NOMO-1 (cell line): ENCODE measurements around the gene PRCD.
"Not testable (repeated sequence)": the region's sequence is repeated elsewhere in the genome, so short reads cannot be mapped to it uniquely, and the experiment has no call there.

ENCODE experiments used
- DNase-seq, 2 experiments: peaks; one replicate each; lab custom pipeline; 2025; ENCODE audit not compliant: unreplicated experiment in 2 of 2; lab: John Stamatoyannopoulos, UW

The PRCD gene

DNA sequence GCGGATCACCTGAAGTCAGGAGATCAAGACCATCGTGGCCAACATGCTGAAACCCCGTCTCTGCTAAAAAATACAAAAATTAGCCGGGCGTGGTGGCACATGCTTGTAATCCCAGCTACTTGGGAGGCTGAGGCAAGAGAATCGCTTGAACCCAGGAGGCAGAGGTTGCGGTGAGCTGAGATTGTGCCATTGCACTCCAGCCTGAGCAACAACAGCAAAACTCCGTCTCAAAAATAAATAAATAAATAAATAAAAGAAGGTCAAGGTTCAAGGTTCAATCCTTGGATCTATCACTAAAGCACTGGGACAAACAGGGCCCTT lies 14.4 kb upstream of the PRCD start:
- DNase-seq = not testable (repeated sequence)

DNA sequence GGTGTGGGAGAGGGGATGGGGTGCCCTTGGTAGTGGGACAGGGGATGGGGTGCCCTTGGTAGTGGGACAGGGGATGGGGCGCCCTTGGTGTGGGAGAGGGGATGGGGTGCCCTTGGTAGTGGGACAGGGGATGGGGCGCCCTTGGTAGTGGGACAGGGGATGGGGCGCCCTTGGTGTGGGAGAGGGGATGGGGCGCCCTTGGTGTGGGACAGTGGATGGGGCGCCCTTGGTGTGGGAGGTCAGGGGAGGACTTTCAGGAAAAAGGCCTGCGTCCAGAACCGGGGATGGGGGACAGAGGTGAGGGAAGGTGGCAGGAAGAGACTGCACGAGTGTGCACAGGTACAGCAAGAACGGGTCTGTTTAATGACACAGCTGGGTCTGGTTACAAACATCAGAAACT lies 12.8 kb upstream of the PRCD start:
- DNase-seq = not testable (repeated sequence)

DNA sequence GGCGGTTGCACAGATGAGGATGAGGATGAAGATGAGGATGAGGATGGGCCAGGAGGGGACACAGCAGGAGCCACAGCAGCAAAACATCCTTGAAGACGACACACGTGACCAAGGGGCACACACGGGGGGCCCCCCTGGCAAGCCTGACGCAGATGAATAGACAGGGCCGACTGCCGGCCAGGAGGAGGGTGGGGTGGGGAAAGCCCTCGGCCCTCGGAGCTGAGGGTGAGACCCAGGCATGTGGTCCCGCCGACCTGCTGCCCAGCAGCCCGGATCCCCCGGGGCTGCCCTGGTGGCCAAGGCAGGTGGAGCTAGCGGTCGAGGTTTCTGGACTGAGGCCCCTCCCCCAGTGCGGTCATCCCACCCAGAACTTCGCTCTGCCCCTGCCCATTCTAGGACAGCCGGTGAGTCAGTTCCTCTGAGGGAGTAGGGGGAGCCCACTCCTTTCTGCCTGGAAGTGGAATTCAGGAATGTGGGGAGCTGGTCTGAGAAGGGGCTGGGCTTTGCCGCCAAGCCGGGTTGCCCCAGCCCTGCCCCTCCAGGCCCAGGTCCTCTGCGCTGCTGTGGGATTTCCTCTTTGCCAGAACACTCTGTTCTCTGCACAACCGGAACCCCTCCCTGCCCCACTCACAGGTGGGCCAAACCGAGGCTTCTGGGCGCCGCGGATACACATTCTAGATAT lies 12.3 kb upstream of the PRCD start:
- no peak for DNase-seq

DNA sequence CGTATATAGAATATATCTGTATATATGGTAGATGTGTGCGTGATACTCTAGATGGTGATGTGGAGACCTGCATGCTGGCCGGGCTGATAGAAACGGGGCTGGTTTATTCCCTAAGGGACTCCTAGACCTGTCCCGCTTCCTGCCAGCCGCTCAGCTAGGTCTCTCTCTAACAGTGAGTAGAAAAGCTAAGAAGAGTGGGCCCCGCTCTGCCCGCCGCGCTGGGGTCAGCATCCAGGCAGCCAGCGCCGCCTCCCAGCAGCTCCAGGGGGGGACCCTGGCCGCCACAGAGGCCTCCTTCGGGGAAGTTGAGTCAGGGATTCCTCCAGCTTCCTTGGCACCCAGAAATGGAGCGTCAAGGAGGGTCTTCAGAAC lies 11.7 kb upstream of the PRCD start:
- no peak for DNase-seq

DNA sequence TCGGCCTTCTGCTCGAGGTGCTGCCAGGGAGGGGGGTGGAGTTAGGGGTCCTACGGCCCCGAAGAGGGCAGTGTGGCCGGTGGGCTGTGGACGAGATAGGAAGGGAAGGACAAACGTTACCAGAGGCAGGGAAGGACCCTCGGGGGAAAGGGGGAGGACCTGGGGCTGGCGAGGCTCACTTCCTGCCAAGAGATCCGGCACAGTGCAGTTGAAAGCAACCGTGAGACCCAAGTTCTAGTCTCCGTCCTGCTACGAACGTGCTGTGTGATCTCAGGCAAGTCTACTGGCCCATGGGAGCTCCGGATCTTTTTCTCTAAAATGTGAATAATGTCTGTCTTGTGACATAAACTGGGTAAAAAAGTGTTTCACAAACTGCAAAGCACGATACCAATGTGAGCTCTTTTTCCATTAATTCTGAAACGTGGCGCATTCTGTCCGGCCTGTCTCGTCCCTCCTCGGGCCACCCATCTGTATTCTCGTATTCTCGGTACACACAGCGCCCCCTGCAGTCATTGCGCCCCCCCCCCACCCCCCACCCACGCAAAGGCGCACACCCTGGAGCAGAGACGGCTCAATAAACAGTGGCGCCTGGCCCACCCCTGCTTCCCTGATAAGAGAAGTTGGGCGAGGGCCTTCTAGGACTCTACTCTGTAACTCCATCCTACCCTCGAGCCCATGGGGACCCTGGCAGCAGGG lies 11.2 kb upstream of the PRCD start:
- DNase-seq = no peak

DNA sequence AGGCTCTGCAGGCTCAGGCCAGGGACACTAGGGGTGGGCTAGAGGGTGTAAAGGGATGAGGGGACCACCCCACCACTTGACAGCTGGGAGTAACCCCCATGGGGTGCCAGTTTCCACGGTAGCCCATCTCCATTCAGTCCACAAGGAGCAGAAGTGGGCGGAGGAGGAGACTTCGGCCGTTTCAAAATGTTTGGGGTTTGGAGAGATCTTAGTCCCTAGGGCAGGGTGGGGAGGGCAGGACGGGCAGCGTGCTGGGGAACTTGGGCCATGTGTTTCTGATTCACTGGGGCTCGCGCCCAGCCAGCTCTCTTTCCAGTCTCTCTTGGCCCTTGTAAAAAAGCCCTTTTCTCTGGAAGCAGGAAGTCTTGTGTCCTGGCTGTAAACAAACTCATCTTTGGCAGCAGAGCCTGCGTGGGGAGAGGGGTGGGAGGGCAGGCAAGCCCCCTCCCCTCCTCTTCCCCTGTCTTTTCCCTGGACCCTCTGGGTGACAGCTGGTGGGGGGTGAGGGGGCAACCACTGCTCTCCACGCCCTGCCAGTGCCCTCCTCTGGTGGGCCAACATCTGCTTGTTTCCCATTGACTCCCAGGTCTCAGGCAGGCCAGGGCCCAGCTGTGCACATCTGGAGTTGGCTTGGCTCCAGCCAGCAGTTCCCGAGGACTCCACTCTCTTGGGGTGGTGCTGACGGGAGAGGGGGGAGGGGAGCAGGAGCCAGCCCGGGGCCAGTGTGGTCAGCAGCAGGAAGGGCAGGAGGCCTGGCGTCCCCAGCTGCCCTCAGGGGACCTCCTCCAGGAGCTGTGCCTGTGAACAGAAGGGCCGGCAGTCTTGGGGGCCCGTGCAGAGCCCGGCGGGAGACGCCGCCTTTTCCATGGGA lies 10.4 kb upstream of the PRCD start:
- DNase-seq = no peak

DNA sequence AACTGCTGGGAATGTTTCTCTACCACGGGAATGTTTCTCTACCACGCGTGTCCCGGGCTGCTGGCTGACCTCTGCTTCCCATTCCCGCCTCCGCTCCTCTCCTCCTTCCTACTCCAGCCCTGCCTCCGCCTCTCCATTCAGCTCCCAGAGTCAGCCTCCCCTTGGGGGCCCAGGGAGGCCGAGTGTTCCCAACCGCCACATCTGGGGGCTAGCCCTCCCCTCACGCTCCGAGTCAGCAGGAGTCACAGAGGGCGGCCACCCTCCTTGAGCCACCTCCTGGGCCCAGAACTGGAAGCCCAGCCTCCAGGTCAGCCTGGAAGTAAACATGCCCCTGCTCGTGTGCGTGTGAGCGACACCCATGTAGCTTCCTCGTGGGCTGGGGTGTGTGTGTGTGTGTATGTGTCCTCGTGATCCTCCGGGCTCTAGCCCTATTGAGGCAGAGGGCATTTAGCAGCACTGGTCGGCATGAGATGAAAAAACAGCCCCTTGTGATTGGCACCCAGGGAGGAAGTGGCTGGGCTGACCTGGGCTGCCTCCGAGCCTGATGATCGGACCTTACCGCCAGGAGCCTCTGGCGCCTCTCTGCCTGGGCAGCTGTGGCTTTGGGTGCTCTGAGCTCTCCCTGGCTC lies 9.6 kb upstream of the PRCD start:
- DNase-seq = no peak

DNA sequence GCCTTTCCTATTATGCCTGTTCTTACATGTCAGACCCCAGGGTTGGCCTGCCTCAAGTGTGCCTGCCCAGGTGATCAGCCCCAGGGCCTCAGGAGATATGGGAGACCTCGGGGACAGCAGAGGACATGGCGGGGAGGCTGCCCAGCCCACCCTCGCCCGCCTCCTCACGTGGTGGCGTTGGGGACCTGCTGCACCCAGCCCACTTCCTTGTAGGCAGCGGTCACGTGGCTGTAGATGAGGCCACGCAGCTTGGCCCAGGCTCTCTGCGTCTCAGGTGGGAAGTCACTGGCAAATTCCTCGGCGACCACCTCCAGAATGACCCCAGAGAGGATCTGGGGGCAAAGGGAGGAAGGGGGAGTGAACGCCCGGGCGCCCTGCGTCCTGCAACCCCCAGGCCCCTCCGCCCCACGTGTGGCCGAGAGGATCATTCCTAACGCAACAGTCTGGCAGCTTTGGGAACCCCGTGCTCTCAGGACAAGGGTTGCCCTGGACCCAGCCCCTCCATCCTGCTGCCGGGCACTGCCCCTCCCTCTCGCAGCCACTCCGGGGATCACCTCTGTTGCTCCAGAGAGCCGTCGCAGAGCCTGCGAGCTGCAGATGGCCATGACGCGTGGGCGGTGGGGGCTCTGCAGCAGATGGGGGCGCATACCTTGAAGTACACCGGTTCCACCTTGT lies 8.9 kb upstream of the PRCD start:
- no peak for DNase-seq

DNA sequence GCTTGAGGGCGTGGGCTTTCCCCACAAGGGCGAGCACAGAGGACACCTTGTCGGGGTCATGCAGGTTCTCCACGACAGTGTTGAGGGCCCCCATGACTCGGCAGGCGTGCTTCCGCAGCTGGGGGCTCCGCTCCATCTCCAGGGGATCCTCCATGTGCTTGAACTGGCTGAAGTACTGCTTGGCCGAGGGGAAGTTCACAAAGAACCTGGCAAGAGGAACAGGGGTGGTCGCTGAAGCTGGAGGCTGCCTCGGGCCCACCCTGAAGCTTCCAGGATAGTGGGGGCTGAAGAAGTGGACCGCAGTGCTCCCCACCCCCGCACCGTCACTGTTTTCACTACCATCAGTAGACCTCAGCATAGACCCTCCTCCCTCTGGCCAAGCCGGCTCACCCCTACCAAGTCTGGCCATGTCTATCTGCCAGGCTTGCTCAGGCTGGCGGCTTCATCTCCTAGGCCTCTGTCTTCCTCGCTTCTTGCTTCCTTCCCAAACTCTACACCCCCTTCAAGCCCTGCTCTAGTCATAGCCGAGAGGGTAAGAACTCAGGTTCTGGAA lies 8.3 kb upstream of the PRCD start:
- no peak for DNase-seq

DNA sequence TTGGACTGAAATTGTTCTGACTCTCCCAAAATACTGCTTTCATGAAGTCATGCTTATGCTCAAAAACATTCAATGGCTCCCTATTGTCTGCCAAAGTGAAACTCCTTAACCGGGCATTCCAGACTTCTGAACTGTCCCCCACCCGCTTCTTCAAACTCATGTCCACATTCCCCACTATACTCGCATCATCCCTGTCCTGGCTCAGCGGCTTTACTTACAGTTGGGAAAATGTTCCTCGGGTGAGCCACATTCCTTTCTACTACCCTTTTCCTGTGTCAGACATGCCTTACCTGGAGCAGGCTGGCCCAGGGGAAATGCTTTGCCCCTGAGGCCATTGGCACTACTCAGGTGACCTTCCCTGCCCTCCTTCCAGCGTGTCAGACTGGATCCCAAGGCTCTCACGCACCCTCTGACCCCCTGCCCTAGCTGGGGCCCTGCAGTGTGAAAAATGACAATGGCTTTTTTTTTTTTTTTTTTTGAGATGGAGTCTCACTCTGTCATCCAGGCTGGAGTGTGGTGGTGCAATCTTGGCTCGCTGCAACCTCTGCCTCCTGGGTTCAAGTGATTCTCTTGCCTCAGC lies 7.7 kb upstream of the PRCD start:
- no peak for DNase-seq

DNA sequence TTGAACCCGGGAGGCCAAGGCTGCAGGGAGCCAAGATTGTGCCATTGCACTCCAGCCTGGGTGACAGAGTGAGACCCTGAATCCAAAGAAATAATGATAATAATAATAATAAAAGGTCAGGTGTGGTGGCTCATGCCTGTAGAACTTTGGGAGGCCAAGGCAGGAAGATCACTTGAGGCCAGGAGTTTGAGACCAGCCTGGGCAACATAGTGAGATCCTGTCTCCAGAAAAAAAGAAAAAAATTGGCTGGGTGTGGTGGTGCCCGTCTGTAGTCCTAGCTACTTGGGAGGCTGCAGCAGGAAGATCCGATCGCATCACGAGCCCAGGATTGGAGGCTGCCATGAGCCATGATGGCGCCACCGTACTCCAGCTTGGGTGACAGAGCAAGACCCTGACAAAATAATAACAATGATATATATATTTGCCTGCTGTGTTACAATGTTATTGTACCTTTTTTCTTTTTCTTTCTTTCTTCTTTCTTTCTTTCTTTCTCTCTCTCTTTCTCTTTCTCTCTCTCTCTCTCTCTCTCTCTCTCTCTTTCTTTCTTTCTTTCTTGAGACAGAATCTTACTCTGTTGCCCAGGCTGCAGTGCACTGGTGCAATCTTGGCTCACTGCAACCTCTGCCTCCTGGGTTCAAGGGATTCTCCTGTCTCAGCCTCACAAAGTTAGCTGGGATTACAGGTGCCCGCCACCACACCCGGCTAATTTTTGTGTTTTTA lies 6.0 kb upstream of the PRCD start:
- not testable (repeated sequence) for DNase-seq

DNA sequence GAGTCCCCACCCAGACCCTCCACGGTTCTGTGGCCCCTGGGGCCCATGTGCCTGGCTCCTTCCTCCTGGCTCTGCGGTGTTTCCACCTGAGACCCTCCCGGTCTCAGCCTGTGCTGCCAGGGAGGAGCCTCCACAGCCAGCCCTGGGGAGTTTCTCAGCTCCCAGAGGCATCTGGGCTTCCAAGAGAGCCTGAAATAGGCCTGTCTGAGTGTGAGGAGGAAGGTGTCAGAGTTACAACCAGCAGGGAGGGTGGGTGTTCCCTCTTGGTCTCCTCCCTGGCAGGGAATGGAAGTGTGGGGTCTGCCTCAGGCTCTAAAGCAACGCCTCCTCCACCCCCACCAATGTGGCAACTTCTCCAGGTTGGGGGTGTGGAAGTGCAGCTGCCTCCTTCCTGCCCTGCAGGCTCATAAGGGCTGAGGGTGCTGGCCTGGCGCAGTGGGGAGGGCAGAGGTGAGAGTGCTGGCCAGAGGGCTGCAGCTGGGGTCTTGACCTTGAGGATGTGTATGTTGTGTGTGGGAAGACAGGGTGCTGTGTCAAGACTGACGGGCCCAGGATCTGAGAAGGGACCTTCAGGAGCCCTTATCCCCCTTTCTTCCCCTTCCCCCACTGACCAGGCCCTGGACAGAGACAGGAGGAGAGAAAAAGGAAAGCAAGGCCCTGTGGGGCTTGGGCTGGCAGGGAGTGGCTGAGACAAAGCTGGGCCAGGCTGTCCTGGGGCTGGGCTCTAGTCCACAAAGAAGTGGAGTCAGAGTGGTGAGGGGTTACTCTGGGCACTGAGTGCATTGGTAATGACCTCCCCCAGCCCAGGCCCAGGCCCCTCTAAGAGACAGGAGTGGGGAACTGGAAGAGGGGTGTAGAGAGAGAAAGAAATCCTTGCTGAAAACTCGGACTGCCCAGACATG lies 4.8 kb upstream of the PRCD start:
- DNase-seq = no peak

DNA sequence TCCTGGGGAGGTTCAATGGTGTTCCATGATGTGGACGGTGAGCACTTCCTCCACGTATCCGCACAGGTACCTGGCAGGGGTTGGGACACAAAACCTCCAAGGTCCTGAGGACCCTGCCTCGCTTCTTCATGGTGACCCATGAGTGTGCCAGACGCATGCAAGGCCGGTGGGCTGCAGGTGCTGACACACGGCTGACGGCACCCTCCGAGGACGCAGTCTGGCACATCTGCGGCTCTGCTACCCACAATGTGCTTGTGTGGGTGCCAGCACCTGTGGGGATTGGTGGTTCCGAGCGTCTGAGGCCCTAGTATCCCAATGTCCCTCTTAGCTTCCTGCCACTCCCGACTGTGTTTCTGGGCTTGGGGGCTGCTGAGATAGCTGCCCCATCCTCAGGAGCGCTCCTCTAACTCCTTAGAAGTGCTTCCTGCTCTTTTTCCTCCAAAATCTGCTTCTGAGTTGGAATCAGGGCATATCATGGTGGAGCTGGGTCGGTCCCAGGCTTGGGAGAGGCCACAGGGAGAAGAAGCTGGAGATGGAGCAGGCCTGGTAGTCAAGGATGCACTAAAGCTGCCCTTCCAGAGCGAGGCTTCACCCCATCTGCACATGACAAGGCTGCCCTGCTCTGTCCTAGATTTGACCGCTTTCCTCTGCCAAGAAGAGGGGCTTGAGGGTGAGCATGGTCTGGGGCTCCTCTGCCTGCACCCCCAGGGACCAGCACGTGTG lies 3.9 kb upstream of the PRCD start:
- DNase-seq = no peak

DNA sequence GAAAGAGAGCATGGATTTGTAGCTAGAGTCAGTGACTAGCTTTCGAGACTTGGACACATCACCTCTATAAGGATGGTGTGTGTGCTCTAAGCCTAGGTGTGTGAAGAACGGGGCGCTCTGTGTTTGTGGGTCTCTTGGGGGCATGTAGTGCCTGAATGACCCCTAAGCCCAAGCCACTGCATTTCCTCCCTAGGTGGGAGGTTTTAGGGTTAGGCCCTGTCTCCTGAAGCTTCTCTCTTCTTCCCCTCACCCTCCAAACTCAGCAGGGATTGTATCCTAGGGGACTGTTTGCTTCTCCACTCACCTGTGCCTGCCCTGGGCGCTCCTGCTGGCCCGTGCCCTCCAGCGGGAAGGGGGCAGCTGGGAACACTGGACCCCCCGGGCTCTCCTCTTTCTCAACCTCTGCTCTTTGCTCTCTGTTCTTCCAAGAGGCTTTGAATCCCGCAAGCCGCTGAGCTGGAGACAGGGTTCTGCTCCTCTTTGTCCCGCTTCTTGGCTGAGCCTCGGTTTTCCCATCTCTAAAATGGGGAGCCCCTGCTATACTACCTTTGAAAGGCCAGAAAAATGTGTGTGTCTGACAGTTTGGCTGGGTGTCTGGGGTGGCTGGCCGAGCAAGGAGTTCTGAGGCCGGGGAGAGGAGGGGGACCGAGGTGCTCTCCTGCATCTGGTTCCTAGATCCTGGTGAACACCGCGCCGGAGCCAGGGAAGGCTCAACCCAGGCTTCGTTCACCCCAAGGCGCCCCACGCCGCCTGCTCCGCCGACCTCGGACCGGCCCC lies 3.1 kb upstream of the PRCD start:
- no peak for DNase-seq

DNA sequence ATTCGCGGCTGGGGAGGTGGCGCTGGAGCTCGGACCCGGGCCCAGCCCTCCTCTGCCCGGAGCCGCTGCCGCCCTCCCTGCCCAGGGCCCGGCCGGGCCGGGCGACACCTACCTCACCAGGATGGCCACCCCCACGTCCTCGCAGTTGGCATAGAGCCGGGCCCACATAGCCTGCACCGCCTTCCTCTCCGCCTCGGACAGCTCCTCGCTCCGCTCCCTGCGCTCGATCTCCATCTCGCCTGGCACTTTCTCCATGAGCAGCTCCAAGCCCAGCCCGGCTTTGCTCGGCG lies 2.6 kb upstream of the PRCD start:
- DNase-seq = no peak

DNA sequence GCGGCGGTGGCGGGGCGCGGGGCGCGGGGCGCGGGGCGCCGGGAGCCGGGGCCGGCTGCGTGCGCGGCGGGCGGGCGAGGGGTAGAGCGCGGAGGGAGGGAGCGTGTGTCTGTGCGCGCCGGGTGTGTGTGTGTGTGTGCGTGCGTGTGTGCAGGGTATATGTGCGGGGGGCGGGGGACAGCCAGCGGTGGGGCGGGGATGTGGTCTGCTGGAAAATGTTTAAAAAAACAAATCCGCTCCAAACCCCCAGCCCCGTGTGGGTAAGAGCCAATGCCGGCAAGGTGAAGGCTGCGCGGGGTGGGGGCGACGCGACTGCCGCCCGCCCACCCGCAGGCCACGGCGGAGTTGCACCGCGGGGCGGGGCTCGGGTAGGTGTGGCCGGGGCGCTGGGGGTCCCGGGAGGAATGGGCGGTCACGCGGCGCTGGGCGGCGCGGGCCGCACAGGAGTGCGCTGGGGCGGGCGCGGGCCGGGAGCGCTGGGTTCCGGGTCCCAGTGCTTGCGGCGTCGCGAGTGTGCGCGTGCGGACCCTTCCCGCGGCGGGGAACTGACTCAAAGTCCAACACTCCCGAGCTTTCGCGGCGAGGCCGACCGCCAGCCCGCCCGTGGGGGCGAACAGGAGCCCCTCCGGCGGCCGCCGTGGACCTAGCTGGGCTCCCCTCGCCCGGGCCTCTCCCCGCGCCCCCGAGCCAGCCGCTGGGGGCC lies 2.1 kb upstream of the PRCD start, which contains the start of gene CYGB:
TSS of gene CYGB (minus strand) at position 132 of the 703 bp plus-strand sequence. CDS start 167 bp downstream, outside the sequence.
- DNase-seq = no peak
